ENCODE results near the gene OR6B3. TPM values are rescaled to one million over a fixed set of nuclear protein-coding genes. Genes with fewer than 3 reads are reported as not detected.

Gene OR6B3
- total RNA-seq, 4 donors from 2014 or later: not detected

DNA sequence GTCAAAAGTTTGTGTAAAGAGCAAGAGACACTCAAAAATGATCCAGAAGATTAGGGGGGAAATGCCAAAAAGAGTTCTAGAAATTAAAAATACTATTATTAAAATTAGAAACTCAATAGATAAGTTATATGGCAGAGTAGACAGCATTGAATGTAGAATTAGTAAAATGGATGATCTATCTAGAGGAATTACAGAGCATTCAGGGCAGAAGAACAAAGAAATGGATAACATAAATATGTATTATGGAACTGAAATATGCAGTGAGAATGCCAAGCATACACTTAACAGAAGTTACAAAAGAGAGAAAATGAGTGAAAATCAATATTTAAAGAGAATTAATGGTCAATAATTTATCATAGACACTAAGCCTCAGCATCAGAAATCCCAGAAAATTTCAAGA lies 33.2 kb upstream of the OR6B3 start:
- Histone ChIP-seq H3K36me3 (no peaks in the 10 kb centered on the region), H3K4me1 (no peaks in the 10 kb centered on the region), H3K9me3 (peaks cover 8% of the 10 kb centered on the region), H3K4me3 (no peak overlapping the region), H3K27me3 (peaks cover 7% of the 10 kb centered on the region), H3K27ac (no peak overlapping the region)
- no peak for DNase-seq (ENCODE audit: low spot score in 2 of 2)
- TF ChIP-seq CTCF (IDR thresholded peaks at IDR 0.05): no peak
- no peak for TF ChIP-seq POLR2A (IDR thresholded peaks at IDR 0.05)
- TF ChIP-seq POLR2AphosphoS5 (IDR thresholded peaks at IDR 0.05): no peak
- no peak for TF ChIP-seq EP300 (IDR thresholded peaks at IDR 0.05)

GRCh38 chr2:240078631-240079030 lies 25.3 kb upstream of the OR6B3 start:
- DNase-seq (ENCODE audit: low spot score in 2 of 2): no peak
- Histone ChIP-seq H3K9me3 (peaks cover 6% of the 10 kb centered on the region), H3K27me3 (peaks cover 5% of the 10 kb centered on the region), H3K4me3 (no peak overlapping the region), H3K4me1 (no peaks in the 10 kb centered on the region), H3K36me3 (no peaks in the 10 kb centered on the region), H3K27ac (no peak overlapping the region)
- no peak for TF ChIP-seq EP300 (IDR thresholded peaks at IDR 0.05)
- no peak for TF ChIP-seq POLR2AphosphoS5 (IDR thresholded peaks at IDR 0.05)
- TF ChIP-seq CTCF (IDR thresholded peaks at IDR 0.05): no peak
- no peak for TF ChIP-seq POLR2A (IDR thresholded peaks at IDR 0.05)
- 42% methylated on average over 2 of the region's 2 CpGs for WGBS

DNA sequence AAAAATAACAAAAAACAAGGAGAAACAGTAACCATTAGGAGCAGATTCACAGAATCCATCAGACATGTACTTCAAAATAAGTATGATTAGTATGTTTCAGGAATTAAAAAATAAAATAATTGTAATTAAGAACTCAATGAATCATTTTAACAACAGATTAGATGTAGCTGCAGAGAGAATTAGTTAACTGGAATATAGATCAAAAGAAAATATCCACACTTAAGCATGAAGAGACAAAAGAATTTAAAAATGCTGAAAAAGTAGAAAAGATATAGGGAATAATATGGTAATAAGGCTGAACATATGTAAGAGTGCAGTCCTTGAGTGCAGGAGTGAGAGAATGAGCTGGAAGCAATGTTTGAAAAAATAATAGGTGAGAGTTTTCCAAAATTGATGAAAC lies 24.1 kb upstream of the OR6B3 start:
- no peak overlapping the region for H3K27ac ChIP-seq
- peaks cover 5% of the 10 kb centered on the region for H3K27me3 ChIP-seq
- no peaks in the 10 kb centered on the region for H3K4me1 ChIP-seq
- peaks cover 6% of the 10 kb centered on the region for H3K9me3 ChIP-seq
- no peaks in the 10 kb centered on the region for H3K36me3 ChIP-seq
- TF ChIP-seq CTCF (IDR thresholded peaks at IDR 0.05): no peak
- TF ChIP-seq EP300 (IDR thresholded peaks at IDR 0.05): no peak
- no peak for TF ChIP-seq POLR2AphosphoS5 (IDR thresholded peaks at IDR 0.05)
- TF ChIP-seq POLR2A (IDR thresholded peaks at IDR 0.05): no peak
- no peak overlapping the region for H3K4me3 ChIP-seq
- DNase-seq (ENCODE audit: low spot score in 2 of 2): no peak

DNA sequence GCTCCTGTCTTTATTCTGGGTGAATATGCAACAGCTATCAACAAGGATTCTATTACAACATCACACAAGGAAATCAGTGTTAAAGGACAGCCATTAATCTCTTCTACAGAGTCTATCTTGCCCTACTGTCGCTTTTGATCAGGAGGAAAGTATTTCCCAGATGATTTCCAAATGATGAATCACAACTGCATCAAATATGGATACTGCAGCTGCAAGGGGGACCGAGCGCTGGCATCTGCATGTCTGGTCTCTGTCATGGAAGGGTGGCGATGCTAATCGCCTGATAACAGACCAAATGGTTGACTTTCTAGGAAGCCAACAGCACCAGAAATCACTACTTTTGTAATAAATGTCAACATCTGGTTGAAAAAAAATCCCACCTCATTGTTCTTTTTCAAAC lies 21.2 kb upstream of the OR6B3 start:
- H3K27ac ChIP-seq: no peak overlapping the region

GRCh38 chr2:240070907-240071306 lies 17.6 kb upstream of the OR6B3 start:
- H3K36me3 ChIP-seq: no peaks in the 10 kb centered on the region
- H3K27me3 ChIP-seq: peaks cover 5% of the 10 kb centered on the region
- H3K9me3 ChIP-seq: no peaks in the 10 kb centered on the region
- no peak overlapping the region for H3K4me3 ChIP-seq
- TF ChIP-seq CTCF (IDR thresholded peaks at IDR 0.05) (no peak), EP300 (IDR thresholded peaks at IDR 0.05) (no peak), POLR2AphosphoS5 (IDR thresholded peaks at IDR 0.05) (no peak), POLR2A (IDR thresholded peaks at IDR 0.05) (no peak)
- 89% methylated on average over 3 of the region's 3 CpGs for WGBS
- no peak for DNase-seq (ENCODE audit: low spot score in 2 of 2)
- no peak overlapping the region for H3K27ac ChIP-seq
- H3K4me1 ChIP-seq: no peaks in the 10 kb centered on the region

More for the DNA sequence above, 21.2 kb upstream of the OR6B3 start:
- 49% methylated on average over 5 of the region's 5 CpGs for WGBS
- peaks cover 5% of the 10 kb centered on the region for H3K27me3 ChIP-seq
- no peak overlapping the region for H3K4me3 ChIP-seq
- H3K4me1 ChIP-seq: no peaks in the 10 kb centered on the region
- H3K9me3 ChIP-seq: peaks cover 6% of the 10 kb centered on the region
- no peak for DNase-seq (ENCODE audit: low spot score in 2 of 2)
- no peaks in the 10 kb centered on the region for H3K36me3 ChIP-seq
- TF ChIP-seq POLR2A (IDR thresholded peaks at IDR 0.05) (no peak), CTCF (IDR thresholded peaks at IDR 0.05) (no peak), EP300 (IDR thresholded peaks at IDR 0.05) (no peak), POLR2AphosphoS5 (IDR thresholded peaks at IDR 0.05) (no peak)
